ENCODE results near the gene C3orf22. TPM values are rescaled to one million over a fixed set of nuclear protein-coding genes. Genes with fewer than 3 reads are reported as not detected.

The C3orf22 gene
- not detected for total RNA-seq

DNA sequence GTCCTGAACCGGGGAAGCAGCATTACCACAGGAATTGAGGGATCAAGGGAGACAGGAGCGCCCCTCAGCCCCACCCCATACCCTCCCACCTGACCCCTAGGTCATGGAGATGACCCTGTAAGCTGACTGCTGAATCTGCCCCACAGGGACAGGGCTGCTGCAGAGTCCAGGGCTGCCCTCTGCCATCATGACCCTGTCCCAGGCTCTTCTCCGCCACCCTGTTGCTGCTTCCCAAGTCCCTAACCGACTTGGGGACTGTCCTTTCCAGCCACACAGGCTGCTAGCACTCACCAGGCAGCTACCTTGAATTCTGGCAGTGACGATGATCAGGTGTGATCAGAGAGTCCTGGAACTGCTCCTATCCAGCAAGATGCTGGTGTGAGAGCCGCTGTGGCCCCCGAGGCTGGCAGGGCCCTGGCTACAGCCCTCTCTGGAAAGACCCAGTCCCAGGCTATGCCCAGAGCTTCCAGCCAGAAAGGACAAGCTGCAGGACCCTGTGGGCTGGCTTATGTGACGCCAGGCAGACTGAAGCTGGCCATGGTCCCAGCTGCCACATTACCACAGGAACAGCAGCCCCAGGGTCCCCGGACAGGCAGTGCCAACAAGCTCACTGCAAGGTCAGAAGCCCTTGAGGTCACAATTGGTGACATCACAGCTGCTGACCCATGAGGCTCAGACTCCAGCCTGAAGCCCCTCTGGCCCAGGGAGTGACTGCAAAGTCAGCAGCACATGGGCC lies at the start of gene C3orf22:
TSS of gene C3orf22 (minus strand) at position 597 of the 736 bp plus-strand sequence. CDS start 5,542 bp downstream, outside the sequence.
- no peaks in the 10 kb centered on the region for H3K4me1 ChIP-seq
- H3K36me3 ChIP-seq: no peaks in the 10 kb centered on the region
- H3K9me3 ChIP-seq: peaks cover 0 to 23% (median 0%) of the 10 kb centered on the region in 3 donors
- no peak within 1 kb of the TSS for H3K27ac ChIP-seq
- no peak for ATAC-seq
- WGBS, 2 donors (ENCODE audit: low coverage in 1 of 2): 17 to 80% methylated on average over 1 to 3 of the region's 9 CpGs
- peaks cover 13% of the 10 kb centered on the region for H3K27me3 ChIP-seq
- TF ChIP-seq, protein P1, sequence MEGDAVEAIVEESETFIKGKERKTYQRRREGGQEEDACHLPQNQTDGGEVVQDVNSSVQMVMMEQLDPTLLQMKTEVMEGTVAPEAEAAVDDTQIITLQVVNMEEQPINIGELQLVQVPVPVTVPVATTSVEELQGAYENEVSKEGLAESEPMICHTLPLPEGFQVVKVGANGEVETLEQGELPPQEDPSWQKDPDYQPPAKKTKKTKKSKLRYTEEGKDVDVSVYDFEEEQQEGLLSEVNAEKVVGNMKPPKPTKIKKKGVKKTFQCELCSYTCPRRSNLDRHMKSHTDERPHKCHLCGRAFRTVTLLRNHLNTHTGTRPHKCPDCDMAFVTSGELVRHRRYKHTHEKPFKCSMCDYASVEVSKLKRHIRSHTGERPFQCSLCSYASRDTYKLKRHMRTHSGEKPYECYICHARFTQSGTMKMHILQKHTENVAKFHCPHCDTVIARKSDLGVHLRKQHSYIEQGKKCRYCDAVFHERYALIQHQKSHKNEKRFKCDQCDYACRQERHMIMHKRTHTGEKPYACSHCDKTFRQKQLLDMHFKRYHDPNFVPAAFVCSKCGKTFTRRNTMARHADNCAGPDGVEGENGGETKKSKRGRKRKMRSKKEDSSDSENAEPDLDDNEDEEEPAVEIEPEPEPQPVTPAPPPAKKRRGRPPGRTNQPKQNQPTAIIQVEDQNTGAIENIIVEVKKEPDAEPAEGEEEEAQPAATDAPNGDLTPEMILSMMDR (IDR thresholded peaks at IDR 0.05): no peak
- TF ChIP-seq EP300 (IDR thresholded peaks at IDR 0.05): no peak
- no peak for TF ChIP-seq POLR2A (IDR thresholded peaks at IDR 0.05)
- no peak for TF ChIP-seq POLR2AphosphoS5 (IDR thresholded peaks at IDR 0.05)
- H3K4me3 ChIP-seq: no peak within 1 kb of the TSS

DNA sequence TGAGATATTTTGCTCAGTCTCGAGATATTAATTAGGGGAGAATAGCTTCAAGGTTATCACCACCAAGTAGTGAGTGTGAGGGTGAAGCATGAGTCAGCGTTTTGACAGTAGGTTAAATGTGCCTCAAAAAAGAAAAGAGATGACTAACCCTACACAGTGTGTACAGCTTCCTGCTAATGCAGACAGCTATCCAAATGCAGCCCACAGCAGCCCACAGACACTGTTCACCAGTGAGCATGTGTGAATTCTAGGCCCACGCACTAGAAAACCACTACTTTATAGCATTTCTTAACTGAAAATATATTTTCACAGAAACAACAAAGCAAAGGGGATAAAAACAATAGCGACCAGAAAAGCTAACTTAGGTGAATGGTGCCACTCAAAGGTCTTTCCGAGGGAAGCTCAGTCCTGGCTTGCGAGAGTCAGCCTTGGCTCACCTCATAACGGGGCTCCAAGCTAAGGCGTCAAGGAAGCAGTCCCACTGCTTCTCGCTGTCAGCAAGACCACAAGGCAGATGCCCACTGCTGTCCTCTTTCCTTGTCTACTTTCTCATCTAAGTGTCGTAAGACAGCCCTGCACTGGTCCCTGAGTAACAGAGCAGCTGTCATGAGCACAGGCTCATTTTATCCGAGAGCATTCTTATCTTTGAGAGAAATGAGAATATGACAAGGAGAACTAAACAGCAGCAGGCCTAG lies 48.6 kb upstream of the C3orf22 start:
- no peak overlapping the region for H3K4me3 ChIP-seq
- H3K9me3 ChIP-seq: no peaks in the 10 kb centered on the region
- no peak for ATAC-seq
- peaks cover 0 to 94% of the 10 kb centered on the region in 2 donors for H3K36me3 ChIP-seq
- H3K4me1 ChIP-seq: no peaks in the 10 kb centered on the region
- TF ChIP-seq POLR2A (IDR thresholded peaks at IDR 0.05) (no peak), EP300 (IDR thresholded peaks at IDR 0.05) (no peak), POLR2AphosphoS5 (IDR thresholded peaks at IDR 0.05) (no peak)
- TF ChIP-seq, protein P1 (IDR thresholded peaks at IDR 0.05): no peak
- no peak overlapping the region for H3K27ac ChIP-seq
- WGBS, 2 donors (ENCODE audit: low coverage in 1 of 2): 67 to 84% methylated on average over 1 to 11 of the region's 11 CpGs
- H3K27me3 ChIP-seq: no peaks in the 10 kb centered on the region

DNA sequence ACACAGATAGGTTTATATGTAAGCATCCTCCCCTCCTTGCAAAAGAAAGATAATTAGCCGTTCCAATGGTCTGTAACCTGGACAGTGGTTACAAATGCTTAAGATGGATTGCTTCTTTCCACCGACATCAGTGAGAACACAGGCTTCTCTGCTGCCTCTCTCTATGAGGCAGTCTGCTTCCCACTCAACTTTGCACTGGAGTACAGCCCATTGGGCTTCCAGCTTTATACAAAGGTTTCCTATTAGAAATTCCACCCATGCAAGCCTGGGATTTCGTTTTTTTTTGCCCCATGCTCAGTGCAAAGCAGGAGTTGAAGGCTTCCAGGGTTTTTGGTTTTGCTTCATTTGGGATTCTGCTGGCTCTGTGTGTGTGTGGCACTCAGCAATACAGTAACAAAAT lies 47.3 kb upstream of the C3orf22 start:
- Histone ChIP-seq H3K4me1 (no peaks in the 10 kb centered on the region), H3K9me3 (no peaks in the 10 kb centered on the region), H3K27me3 (no peaks in the 10 kb centered on the region), H3K36me3 (peaks cover 0 to 81% of the 10 kb centered on the region in 2 donors), H3K4me3 (no peak overlapping the region), H3K27ac (no peak overlapping the region)
- 63 to 78% methylated on average over 1 to 3 of the region's 3 CpGs for WGBS, 2 donors (ENCODE audit: low coverage in 1 of 2)
- no peak for ATAC-seq
- TF ChIP-seq EP300 (IDR thresholded peaks at IDR 0.05) (no peak), POLR2A (IDR thresholded peaks at IDR 0.05) (no peak), POLR2AphosphoS5 (IDR thresholded peaks at IDR 0.05) (no peak)
- TF ChIP-seq, protein P1 (IDR thresholded peaks at IDR 0.05): no peak

DNA sequence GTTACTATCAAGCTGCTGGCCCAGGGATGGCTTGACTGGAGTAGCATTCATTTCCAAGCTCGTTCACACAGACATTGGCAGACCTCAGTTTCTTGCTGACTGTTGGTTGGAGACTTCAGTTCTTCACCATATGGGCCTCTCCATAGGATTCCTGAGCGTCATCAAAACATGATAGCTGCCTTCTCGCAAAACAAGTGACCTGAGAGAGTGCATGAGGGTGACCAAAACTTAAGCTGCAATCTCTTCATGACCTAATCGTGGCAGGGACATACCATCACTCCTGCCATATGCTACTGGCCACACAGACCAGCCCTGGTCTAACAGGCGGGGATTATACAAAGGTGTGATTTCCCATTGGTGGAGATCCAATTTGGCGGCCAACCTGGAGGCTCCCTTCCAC lies 46.0 kb upstream of the C3orf22 start:
- peaks cover 0 to 67% of the 10 kb centered on the region in 2 donors for H3K36me3 ChIP-seq
- WGBS, 2 donors (ENCODE audit: low coverage in 1 of 2): 90 to 94% methylated on average over 3 to 4 of the region's 6 CpGs
- no peaks in the 10 kb centered on the region for H3K4me1 ChIP-seq
- no peak for TF ChIP-seq POLR2AphosphoS5 (IDR thresholded peaks at IDR 0.05)
- TF ChIP-seq POLR2A (IDR thresholded peaks at IDR 0.05): no peak
- TF ChIP-seq EP300 (IDR thresholded peaks at IDR 0.05): no peak
- TF ChIP-seq, protein P1 (IDR thresholded peaks at IDR 0.05): no peak
- ATAC-seq: no peak
- no peaks in the 10 kb centered on the region for H3K9me3 ChIP-seq
- no peak overlapping the region for H3K4me3 ChIP-seq
- no peak overlapping the region for H3K27ac ChIP-seq
- H3K27me3 ChIP-seq: no peaks in the 10 kb centered on the region

Measured in gastroesophageal sphincter (tissue), 4 donors.